CD1c-positive myeloid dendritic cell (primary cell): ENCODE measurements around the gene SLC19A1.

ENCODE experiments used
- DNase-seq: peaks from one replicate; pipeline ENCODE4 v3.0.0-alpha.2; 2016; ENCODE audit errors: extremely low spot score

Gene SLC19A1

GRCh38 chr21:45517249-45518065, 24.8 kb downstream of the SLC19A1 start:
- DNase-seq = no peak

DNA sequence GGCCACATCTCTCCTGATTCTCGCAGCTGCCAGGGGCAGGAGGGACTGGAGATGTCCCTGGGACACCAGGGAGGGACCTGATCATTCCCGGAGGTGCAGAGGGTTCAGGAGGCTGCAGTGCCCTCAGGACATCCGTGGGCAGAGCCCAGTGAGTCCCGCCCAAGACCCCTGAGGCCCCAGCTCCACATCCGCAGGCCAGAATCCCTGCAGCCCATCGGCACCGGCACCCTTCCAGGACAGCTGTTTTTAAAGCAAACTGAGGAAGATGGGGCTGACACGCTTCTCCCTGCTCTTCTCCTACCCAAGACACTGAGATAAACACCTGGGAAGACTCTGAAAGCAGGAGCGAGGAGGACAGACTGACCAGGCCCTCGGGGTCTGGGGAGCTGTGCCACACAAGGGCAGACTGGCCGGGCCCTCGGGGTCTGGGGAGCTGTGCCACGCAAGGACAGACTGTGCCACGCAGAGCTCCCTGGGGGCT, 25.5 kb downstream of the SLC19A1 start:
- DNase-seq = no peak

GRCh38 chr21:45516071-45516670, 26.1 kb downstream of the SLC19A1 start:
- no peak for DNase-seq

DNA sequence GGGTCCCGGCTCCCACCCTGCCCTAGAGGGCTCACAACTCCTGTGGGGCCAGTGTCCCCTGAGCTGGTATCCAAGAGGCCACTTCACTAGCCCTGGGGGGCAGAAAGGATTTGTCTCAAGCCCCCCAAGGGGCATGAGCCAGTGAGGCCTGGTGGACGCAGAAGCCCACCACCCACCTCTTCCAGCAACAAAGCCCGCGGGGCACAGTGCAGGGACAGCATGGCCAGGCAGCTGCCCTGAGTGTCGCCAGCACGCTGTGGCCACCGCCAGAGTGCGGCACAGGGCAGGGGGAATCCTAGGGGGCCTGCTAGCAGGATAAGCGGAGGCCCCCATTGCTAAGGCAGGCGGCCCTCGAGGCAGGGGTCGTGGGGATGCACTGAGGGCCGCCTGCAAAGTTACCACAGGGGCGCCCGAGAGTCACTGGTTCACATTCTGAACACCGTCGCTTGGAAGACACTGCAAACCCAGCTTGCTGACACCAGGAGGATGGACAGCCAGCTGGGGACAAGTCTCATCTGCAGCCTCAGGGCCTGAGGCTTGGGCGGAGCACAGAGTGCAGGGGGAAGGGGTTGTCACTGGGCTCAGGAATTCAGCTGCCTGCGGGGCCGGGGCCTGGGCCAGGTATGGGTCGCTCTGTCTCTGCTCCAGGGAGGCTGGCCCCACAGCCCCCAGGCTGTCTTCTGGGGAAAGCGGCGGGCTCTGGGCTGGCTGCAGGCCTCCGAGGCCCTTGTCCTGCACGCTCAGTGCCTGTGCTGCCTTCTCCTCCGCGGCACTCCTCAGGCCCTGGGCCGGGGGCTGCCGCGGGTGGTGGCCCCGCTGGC, 26.8 kb downstream of the SLC19A1 start:
- DNase-seq = no peak

DNA sequence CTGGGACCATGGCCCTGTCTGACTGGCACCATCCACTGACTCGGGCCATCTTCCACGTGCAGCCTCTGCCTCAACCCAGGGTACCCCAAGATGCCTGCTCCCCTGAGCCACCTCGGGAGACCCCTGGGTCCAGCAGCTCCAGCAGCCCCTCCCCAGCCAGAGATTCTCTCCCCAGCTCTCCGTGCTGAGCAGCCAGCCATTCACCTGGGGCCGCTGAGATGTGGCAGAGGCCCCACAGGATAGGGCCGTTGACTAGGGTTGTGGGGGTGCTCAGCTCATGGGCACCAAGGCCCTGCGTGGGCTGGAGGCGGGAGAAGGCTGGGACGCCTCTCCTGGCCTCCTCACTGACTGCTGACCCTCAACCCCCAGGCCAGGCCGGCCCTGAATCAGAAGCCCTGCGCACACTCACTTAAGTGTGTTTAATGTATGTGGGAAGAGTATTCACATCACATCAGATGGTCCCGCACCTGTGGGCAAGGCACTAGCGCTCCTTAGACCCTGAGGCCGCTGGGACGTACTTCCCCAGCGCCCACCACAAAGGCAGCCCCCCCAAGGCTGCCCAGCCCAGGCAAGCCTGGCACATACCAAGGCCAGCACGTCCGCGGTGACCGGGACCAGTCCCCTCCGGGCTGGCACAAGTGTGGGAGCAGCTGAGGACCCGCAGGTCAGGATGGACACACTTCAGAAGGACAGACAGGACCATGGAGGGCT, 27.8 kb downstream of the SLC19A1 start:
- DNase-seq = no peak

GRCh38 chr21:45513741-45514310, 28.4 kb downstream of the SLC19A1 start:
- no peak for DNase-seq

- DNase-seq = no peak
Observed at GRCh38 chr21:45513003-45513717, 29.1 kb downstream of the SLC19A1 start.

GRCh38 chr21:45512626-45513002, 29.6 kb downstream of the SLC19A1 start:
- DNase-seq = no peak

DNA sequence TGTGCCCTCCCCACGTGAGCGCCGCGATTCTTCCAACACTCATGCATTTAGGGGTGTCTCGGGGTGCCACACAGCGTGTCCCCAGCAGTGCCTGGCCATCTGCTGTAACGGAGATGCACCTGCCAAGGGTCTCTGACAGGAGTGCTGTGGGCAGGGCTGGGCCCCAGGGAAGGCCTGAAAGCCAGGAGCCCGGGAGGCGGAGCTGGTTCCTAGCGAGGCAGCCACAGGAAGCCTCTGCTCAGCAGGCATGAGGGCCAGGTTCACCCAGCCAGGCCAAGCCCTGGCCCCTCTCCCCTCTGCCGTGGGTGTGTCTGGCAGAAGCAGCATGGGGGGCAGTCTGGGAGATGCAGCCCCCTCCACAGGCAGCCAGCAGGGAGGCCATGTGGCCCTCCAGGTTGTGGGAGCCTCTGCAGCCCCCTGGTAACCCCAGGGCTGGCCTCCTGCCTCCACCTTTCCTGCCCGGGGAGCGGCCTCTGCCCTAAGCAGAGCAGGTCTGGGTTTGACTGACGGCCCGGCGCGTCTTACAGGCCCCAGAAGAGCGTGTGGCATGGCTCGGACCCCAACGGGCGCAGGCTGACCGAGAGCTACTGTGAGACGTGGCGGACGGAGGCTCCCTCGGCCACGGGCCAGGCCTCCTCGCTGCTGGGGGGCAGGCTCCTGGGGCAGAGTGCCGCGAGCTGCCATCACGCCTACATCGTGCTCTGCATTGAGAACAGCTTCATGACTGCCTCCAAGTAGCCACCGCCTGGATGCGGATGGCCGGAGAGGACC, 30.4 kb downstream of the SLC19A1 start:
- no peak for DNase-seq

- DNase-seq = no peak
Observed at GRCh38 chr21:45511007-45511406, 31.2 kb downstream of the SLC19A1 start.

GRCh38 chr21:45510466-45510955, 31.7 kb downstream of the SLC19A1 start:
- DNase-seq = no peak

DNA sequence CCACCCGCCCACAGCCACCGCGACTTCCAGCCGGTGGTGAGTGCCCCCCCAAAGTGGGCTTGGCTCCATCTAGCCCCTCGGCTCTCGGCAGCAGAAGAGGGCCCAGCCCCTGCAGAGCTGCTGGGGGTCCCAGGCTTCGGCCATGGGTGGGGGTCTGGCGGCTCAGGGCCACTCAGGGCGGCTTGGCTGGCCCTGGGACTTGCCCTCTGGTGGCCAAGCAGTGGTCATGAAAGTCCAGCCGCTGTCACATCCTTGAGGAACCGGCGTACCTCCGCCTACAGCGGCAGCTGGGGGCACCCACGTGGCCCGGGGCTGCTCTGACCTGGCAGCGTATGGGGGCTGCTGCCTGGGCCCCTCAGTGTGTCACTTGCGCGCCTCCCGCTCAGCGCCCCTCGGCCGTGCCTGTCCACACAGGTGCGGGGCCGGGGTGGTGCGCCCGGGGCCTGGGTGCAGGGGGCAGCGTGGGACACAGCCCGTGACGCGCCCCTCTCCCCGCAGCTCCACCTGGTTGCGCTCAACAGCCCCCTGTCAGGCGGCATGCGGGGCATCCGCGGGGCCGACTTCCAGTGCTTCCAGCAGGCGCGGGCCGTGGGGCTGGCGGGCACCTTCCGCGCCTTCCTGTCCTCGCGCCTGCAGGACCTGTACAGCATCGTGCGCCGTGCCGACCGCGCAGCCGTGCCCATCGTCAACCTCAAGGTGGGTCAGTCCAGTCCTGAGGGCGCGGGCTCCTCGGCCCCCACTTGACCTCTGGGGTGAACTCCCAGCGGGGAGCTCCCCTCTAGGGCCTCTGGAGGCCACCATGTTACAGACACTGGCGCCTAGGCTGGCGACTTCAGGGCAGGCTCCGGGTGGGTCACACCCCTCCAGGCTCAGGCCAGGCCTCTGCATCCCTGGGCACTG, 32.4 kb downstream of the SLC19A1 start:
- no peak for DNase-seq

- no peak for DNase-seq
Observed at GRCh38 chr21:45508607-45509565, 33.4 kb downstream of the SLC19A1 start.

GRCh38 chr21:45507888-45508508, 34.2 kb downstream of the SLC19A1 start:
- DNase-seq = no peak

- DNase-seq = no peak
Observed at GRCh38 chr21:45507523-45507875, 34.7 kb downstream of the SLC19A1 start.

DNA sequence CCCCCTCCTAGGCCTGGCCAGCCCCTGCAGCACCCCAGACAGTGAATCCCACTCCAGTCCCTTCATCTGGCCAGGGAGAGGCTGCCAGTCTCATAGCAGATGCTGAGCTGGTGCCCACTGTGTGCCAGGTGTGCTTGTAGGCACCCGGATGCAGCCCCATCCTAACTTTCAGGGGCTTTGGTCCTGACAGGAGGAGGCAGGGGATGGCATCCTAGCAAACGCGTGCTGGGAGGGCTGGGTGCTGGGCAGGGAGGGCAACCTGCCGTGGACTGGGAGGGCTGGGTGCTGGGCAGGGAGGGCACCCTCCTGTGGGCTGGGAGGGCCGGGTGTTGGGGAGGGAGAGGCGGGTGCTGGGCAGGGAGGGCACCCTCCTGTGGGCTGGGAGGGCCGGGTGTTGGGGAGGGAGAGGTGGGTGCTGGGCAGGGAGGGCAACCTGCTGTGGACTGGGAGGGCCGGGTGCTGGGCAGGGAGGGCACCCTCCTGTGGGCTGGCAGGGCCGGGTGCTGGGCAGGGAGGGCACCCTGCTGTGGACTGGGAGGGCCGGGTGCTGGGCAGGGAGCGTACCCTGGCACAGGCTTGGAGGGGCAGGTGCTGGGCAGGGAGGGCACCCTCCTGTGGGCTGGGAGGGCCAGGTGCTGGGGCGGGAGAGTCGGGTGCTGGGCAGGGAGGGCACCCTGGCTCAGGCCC, 35.3 kb downstream of the SLC19A1 start:
- no peak for DNase-seq
